ENCODE results near the gene CSPG4. TPM values are rescaled to one million over a fixed set of nuclear protein-coding genes. Genes with fewer than 3 reads are reported as not detected.
"Not testable (repeated sequence)": the region's sequence is repeated elsewhere in the genome, so short reads cannot be mapped to it uniquely, and the experiment has no call there.

The CSPG4 gene
- total RNA-seq (ENCODE audit: low replicate concordance) = 0.07 and 0.37 TPM in 2 replicates

DNA sequence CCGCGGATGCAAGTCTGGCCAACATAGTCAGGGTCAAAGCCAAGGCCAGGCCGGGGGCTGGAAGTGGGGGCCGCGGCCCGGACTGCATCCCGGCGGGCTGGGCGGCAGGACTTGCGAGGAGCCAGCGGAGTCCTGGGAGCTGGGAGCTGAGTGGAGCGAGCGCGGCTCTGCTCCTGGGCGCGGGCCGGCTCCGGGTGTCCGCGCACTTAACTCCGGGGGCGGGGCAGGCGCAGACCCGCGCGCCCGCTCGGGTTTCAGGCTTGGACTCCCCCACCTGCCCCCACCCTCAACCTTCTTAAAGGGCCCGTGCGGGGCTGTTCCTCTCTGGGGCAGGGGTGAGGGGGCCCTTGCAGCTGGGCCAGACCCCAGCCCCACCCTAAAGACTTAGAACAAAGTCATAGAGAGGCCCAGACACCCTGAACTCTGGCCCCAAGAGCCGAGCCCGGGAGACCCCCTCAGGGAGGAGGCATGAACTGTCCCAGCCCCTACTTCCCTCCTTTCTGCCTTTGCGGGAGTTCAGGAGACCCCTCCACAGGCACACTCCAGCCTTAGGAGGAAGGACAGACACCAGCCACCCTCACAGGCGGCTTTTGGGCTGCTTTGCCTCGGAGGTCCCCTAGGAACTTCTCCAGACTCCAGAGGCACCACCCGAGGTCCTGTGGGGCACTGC lies at the start of gene CSPG4:
CSPG4 (minus strand) TSS at position 181 of the 670 bp plus-strand sequence; CDS start at position 88, 93 bp downstream.
- Histone ChIP-seq H3K36me3 (no peaks in the 10 kb centered on the region), H3K9me3 (ENCODE audit: low read depth) (no peaks in the 10 kb centered on the region), H2AFZ (replicated peaks) (peak within 1 kb of the TSS; percentile 56), H3K9ac (no peak within 1 kb of the TSS), H3F3A (ENCODE audit: low read depth) (peaks cover 6% of the 10 kb centered on the region), H4K20me1 (ENCODE audit: low read depth) (no peaks in the 10 kb centered on the region), H3K79me2 (ENCODE audit: low read depth) (no peaks in the 10 kb centered on the region), H3K4me2 (peak within 1 kb of the TSS; percentile 76), H3K27ac (no peak within 1 kb of the TSS), H3K4me3 (peak within 1 kb of the TSS; percentile 38), H3K27me3 (peaks cover 23% of the 10 kb centered on the region), H3K4me1 (peaks cover 6% of the 10 kb centered on the region)
- Mint-ChIP-seq H3K4me3 (peak within 1 kb of the TSS; percentile 74), H3K36me3 (no peaks in the 10 kb centered on the region), H3K9me3 (no peaks in the 10 kb centered on the region), H3K4me1 (peaks cover 17% of the 10 kb centered on the region), H3K27ac (no peak within 1 kb of the TSS), H3K27me3 (ENCODE audit: insufficient read depth, low read depth) (peaks cover 4% of the 10 kb centered on the region)
- TF ChIP-seq EZH2 (IDR thresholded peaks at IDR 0.05) (no peak), EZH2phosphoT487 (IDR thresholded peaks at IDR 0.05) (no peak)
- TF ChIP-seq, protein P1, sequence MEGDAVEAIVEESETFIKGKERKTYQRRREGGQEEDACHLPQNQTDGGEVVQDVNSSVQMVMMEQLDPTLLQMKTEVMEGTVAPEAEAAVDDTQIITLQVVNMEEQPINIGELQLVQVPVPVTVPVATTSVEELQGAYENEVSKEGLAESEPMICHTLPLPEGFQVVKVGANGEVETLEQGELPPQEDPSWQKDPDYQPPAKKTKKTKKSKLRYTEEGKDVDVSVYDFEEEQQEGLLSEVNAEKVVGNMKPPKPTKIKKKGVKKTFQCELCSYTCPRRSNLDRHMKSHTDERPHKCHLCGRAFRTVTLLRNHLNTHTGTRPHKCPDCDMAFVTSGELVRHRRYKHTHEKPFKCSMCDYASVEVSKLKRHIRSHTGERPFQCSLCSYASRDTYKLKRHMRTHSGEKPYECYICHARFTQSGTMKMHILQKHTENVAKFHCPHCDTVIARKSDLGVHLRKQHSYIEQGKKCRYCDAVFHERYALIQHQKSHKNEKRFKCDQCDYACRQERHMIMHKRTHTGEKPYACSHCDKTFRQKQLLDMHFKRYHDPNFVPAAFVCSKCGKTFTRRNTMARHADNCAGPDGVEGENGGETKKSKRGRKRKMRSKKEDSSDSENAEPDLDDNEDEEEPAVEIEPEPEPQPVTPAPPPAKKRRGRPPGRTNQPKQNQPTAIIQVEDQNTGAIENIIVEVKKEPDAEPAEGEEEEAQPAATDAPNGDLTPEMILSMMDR (IDR thresholded peaks at IDR 0.05) = no peak
- peak; percentile 75 for DNase-seq (ENCODE audit: low spot score)

DNA sequence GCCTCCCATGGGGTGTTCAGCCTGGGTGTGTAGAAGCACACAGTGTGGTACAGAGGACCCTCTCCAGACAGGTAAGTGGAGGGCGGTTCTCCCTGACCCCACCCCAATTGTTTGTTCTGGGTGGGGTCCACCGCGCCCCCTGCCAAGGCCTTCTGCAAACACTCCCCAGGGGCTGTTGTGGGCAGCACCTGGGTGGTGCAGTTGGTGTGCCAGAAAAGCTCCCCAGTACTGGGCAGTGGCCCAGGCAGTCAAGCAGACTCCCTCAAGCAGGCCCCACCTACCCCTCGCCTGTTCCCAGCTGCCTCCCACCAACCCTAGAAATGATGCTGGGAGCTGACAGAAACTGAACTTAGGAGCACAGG lies 49.7 kb upstream of the CSPG4 start:
- H3K27me3 ChIP-seq; H3K9ac ChIP-seq; H3K4me3 Mint-ChIP-seq; H3K9me3 ChIP-seq (ENCODE audit: low read depth); H3K36me3 Mint-ChIP-seq; H3K27ac Mint-ChIP-seq; DNase-seq (ENCODE audit: low spot score); H3F3A ChIP-seq (ENCODE audit: low read depth); H3K4me3 ChIP-seq; H3K36me3 ChIP-seq; H3K27me3 Mint-ChIP-seq (ENCODE audit: insufficient read depth, low read depth); H3K79me2 ChIP-seq (ENCODE audit: low read depth); H3K4me2 ChIP-seq; H3K4me1 ChIP-seq; H3K27ac ChIP-seq; H4K20me1 ChIP-seq (ENCODE audit: low read depth); H3K9me3 Mint-ChIP-seq; H2AFZ ChIP-seq (replicated peaks): not testable (repeated sequence)
- peaks cover 18% of the 10 kb centered on the region for H3K4me1 Mint-ChIP-seq

GRCh38 chr15:75761446-75762356 lies 49.1 kb upstream of the CSPG4 start:
- no peak overlapping the region for H3K27ac ChIP-seq
- no peak overlapping the region for H3K4me2 ChIP-seq
- H3K4me1 ChIP-seq = peaks cover 5% of the 10 kb centered on the region
- no peaks in the 10 kb centered on the region for H3K36me3 Mint-ChIP-seq
- H3K9me3 Mint-ChIP-seq = no peaks in the 10 kb centered on the region
- no peaks in the 10 kb centered on the region for H3F3A ChIP-seq (ENCODE audit: low read depth)
- H3K27me3 ChIP-seq = no peaks in the 10 kb centered on the region
- H3K4me1 Mint-ChIP-seq = peaks cover 18% of the 10 kb centered on the region
- no peak for DNase-seq (ENCODE audit: low spot score)
- peaks cover 2% of the 10 kb centered on the region for H3K79me2 ChIP-seq (ENCODE audit: low read depth)
- no peak overlapping the region for H2AFZ ChIP-seq (replicated peaks)
- peaks cover 2% of the 10 kb centered on the region for H3K27me3 Mint-ChIP-seq (ENCODE audit: insufficient read depth, low read depth)
- H3K4me3 Mint-ChIP-seq = no peak overlapping the region
- no peak overlapping the region for H3K27ac Mint-ChIP-seq
- no peak overlapping the region for H3K4me3 ChIP-seq
- TF ChIP-seq EZH2 (IDR thresholded peaks at IDR 0.05) = no peak
- TF ChIP-seq, protein P1 (IDR thresholded peaks at IDR 0.05) = no peak
- TF ChIP-seq EZH2phosphoT487 (IDR thresholded peaks at IDR 0.05) = no peak
- no peak overlapping the region for H3K9ac ChIP-seq
- no peaks in the 10 kb centered on the region for H3K9me3 ChIP-seq (ENCODE audit: low read depth)
- H4K20me1 ChIP-seq (ENCODE audit: low read depth) = no peaks in the 10 kb centered on the region
- H3K36me3 ChIP-seq = no peaks in the 10 kb centered on the region
